Endometrial microvascular endothelial cells (primary cell): Measurements from ENCODE around the gene SORL1-AS1.

Source experiments
- in situ Hi-C: cut with HindIII; loops from 2 replicates; pipeline ENCODE4 v1.10.0; 2017; ENCODE audit warnings: low sequenced_read_pairs, low pct_unique_long_range_greater_than_20kb; ENCODE audit errors: inconsistent ontology term

The SORL1-AS1 gene

GRCh38 chr11:121478226-121478894 lies 25.6 kb upstream of the SORL1-AS1 start:
- in situ Hi-C loops: no loop called here

DNA sequence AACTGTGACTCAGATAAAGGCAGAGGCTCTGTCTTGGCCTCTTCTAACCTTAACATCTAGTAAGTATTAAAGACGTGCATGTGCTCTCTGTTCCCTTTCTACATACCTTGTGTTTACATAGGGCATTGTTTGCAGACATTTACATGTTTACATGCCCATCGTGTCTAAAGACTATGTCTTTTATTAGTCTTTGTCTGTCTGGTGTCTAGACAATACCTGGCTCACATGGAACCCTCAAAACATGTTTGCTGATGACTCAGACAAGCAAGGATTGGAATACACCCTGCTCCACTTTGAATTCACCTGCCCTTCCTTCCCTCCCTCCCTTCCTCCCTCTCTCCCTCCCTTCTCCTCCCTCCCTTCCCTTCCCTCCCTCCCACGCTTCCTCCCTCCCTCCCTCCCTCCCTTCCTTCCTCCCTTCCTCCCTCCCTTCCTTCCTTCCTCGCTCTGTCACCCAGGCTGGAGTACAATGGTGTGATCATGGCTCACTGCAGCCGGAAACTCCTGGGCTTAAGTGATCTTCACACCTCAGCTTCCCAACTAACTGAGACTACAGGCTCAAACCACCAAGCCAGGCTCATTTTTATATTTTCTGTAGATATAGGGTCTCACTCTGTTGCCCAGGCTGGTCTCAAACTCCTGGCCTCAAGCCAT lies 23.7 kb upstream of the SORL1-AS1 start:
- in situ Hi-C loops: no loop called here

DNA sequence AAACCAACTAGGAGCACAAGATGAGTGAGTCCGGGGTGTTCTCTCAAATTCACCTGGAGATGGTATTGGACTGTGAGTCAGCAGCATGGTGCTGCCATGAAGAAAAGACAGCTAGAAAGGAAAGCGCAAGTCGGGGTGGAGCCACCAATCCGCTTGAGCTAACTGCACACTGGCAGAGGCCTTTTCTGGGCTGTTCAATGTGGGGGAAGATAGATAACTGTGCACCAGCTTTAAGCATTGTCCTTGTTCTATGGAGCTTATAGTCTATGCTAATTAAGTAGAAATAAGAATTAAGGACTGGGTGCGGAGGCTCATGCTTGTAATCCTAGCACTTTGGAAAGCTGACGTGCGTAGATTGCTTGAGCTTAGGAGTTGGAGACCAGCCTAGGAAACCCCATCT lies 21.9 kb upstream of the SORL1-AS1 start:
- in situ Hi-C loops: no loop called here

GRCh38 chr11:121473064-121473777 lies 20.5 kb upstream of the SORL1-AS1 start:
- in situ Hi-C loops: no loop called here

- in situ Hi-C loops: no loop called here
Measured at GRCh38 chr11:121472312-121472711, 19.5 kb upstream of the SORL1-AS1 start.

- in situ Hi-C loops: no loop called here
Measured at GRCh38 chr11:121471167-121471566, 18.4 kb upstream of the SORL1-AS1 start.

DNA sequence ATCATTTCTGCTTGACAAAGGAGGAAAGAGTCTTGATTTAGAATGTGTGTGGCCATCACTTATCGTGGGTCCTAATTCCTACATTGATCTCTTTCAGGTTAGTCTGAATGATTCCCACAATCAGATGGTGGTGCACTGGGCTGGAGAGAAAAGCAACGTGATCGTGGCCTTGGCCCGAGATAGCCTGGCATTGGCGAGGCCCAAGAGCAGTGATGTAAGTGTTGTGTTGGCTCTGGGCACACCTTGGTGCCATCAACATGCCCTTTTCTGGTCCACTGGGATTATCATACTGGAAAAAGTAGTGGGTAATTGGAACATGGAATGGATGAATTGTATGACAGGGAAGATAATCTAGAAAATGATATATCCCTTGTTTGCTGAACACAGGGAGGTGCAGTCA lies 17.1 kb upstream of the SORL1-AS1 start:
- in situ Hi-C loops: no loop called here

DNA sequence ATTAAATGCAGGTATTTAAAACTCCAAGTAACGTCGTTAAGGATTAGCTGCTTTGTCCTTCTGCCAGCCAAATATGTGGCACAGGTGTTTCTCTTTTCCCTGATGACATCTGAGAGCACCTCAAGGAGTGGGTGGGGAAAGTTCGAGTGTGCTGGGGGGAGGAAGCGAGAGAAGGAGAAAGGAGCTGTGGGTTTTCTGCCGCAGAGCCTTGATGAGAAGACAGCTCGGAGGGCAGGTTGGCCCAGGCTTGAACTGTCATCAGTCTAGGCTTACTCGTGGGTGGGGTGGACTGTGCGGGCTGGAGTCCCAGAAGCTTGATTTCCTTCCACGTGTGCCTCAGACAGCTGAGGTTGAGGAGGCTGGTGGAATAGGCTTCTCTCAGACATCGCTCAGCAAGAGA lies 15.2 kb upstream of the SORL1-AS1 start:
- in situ Hi-C loops: no loop called here

DNA sequence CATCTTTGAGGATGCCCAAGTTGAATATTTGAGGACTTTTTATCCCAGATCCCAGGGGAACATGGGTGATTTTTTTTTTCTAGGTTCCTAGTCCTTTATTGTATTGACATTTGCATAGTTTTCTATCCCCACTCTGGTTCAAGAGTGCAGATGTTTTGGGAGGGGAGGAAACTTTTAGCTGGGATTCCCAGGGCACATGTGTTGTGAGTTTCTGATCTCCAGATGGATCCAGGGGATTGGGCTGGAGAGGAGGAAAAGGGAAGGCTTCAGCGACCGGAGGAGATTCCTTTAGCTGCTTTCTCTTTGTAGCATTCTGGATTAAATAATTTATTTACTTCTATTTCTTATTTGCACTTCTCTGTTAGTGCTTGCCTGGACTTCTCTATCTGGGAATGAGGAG lies 14.7 kb upstream of the SORL1-AS1 start:
- in situ Hi-C loops: no loop called here

GRCh38 chr11:121466063-121466794 lies 13.5 kb upstream of the SORL1-AS1 start:
- in situ Hi-C loops: no loop called here

GRCh38 chr11:121465709-121466062 lies 12.9 kb upstream of the SORL1-AS1 start:
- in situ Hi-C loops: no loop called here

- in situ Hi-C loops: no loop called here
Measured at GRCh38 chr11:121464352-121464946, 11.7 kb upstream of the SORL1-AS1 start.

GRCh38 chr11:121463689-121464335 lies 11.0 kb upstream of the SORL1-AS1 start:
- in situ Hi-C loops: no loop called here

- in situ Hi-C loops: no loop called here
Measured at GRCh38 chr11:121461843-121462242, 9.1 kb upstream of the SORL1-AS1 start.

DNA sequence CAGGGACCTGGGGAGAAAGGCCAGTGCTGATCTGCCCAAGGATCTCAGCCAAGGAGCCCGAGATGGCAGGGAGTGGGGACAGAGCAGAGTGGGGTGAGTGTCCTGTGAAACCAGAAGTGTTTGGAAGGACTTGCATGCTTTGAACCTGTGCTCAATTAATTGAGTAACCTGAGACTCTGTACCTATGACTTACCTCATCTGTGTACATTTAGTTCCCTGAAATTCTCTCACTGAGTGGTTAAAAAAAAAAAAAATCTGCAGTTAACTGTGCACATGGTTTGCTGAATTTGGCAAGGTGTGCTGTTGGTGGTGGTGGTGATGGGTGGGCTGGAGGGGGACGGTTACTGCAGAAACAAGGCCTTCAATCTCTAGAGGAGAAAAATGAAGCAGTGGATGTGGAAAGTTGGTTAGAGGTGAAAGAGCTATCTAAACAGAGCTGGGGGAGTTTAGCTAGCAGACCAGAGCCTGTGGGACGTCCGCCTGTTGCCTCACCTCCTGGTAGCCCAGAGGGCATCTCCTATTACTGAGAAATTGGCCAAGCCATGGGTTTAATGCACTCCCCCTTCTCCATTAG lies 8.3 kb upstream of the SORL1-AS1 start:
- in situ Hi-C loops: no loop called here

DNA sequence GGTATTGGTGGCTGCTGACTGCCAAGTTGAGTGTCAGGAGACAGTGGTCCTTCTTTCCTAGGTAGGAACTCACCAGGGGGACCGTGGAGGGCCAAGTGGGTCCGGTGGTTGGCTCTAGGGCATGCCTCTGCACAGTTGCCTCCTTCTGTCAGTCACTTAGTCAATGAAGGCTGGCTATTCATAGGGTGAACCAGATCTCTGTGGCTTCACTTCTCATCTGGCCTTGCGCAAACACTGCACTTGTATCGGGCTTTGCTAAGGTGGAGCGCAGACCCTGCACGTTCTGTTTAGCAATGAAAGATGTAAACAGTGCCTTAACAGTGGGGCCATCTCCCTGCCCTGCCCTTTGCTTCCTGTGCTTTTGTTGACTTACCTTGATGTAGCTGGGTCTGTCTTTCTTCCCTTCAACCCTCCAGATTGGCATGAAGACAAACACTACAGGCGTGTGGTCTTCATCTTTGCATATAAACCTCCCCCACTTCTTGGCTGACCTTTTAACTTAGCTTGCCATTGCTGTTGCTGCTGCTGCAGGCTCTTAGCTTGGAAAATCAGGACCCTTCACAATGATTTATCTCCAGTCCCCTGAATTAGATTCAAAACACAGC lies 6.7 kb upstream of the SORL1-AS1 start:
- in situ Hi-C loops: no loop called here

GRCh38 chr11:121458551-121458950 lies 5.8 kb upstream of the SORL1-AS1 start:
- in situ Hi-C loops: no loop called here

DNA sequence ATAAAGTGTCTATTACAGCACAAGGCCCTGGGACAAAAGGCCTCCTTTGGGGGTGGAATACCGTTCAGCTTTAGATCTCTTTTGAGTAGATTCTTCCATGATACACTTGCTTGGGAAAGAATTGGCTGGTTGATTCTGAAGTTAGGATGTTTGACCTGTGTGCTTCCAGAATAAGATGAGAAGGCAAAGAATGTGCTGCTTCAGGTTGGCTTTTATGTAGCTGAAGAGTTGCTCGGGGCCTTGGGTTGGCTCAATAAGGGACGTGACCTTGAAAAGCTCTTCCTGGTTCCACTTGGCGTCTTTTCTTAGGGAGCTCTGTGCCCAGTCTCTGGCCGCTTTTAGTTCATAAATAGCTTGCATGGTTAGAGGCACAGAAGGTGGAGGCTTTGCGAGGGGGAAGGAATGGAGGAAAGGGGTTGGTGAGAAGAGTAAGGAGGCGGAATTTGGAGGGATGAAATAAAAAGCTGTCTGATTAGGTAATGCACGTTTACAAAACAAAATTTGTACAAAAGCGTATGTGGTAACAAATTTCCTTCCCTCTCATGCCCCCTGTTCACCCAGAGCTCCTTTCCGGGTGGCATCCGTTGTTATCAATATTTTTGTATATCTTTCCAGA lies 4.2 kb upstream of the SORL1-AS1 start:
- in situ Hi-C loops: no loop called here
